B cell (primary cell): ENCODE measurements around the gene SNX22.

Experiments used
- CTCF ChIP-seq: fragments of 200-600 bp; IDR thresholded peaks from one replicate; pipeline ENCODE4 v1.8.0; 2022; ENCODE audit warnings: antibody characterized with exemption, mild to moderate bottlenecking
- EZH2 ChIP-seq: IDR thresholded peaks from 2 replicates; pipeline ENCODE4 v1.6.1; 2012; ENCODE audit warnings: borderline replicate concordance, low read depth, mild to moderate bottlenecking, moderate library complexity, low read length; ENCODE audit not compliant: insufficient read depth, poor library complexity, severe bottlenecking

GRCh38 chr15:64102497-64102896, 49.0 kb upstream of the SNX22 start:
- no peak for TF ChIP-seq CTCF
- no peak for TF ChIP-seq EZH2
